GM21576 (cell line): Measurements from ENCODE around the gene ENOX1.

ENCODE experiments used
- ATAC-seq: cut with Tn5 transposase; IDR thresholded peaks from one replicate; pipeline ENCODE4 v1.9.1; 2021; ENCODE audit warnings: mild to moderate bottlenecking, moderate library complexity; ENCODE audit not compliant: unreplicated experiment

ENOX1 gene

DNA sequence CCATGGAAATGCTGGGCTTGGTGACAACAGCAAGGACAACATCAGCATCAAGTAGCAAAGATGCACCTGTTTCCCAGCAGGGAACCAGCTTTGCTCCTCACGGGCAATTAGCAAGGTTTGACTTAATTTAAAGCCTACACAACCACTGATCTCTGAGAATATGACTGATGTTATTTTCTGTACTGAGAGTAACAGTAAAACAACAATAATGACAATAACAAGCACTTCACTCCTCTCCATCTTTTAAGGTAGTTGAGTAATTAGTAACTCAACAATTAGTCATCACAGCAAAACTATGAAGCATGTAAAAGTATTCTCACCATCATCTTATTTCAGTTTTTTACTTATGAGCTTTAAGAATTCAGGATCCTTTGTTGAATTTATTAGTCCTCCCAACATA lies 37.3 kb downstream of the ENOX1 start:
- ATAC-seq, result no peak

DNA sequence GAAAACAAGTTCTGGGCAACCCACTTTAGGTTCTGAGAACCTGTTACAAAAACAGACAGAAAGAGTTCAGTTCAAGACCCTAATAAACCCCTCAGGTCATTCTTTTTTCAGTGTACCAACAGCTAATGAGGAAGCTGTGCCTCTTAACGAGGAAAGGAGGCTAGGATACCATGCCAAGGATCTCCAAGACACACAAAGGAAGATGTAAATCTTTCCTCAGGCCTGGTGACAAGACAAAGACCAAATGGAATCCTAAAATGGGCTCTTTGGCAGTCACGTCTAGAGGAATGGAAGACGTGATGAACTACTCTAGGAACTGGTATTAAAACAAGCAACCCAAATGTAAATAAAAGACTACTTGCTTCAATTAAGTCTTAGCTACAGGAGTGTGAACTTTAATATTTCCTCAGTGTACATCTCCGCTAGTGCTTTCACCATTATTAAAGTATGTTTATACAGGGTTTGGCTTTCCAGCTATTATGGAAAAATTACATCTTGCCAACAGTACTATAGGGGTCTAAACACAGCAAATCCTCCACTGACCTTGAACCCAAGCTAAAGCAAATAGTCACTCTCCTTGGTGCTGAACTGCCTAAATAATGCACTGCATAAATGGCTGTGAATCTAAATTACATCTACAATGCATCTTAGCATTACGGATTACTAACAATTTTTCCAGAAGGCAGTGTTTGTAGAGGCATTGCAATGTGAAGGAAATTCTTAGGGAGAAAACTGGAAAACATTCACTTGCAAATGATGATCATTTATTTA lies 42.3 kb downstream of the ENOX1 start:
- ATAC-seq, result no peak

DNA sequence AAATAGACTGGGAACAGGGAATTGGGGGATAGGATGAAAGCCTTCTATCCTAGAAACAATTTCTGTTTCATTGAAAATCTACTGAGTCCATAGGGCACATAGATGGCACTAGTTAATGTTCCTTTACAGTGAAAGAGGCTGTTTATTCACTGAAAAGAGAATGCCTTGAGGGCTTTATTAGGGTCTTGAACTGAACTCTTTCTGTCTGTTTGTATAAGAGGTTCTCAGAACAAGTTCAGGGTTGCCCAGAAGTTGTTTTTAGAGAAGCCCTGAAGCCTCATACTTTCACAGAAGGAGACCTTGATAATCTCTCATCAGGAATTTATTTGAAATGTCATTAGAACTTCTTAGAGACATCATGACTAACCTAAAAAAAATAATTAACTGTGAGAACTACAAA lies 43.9 kb downstream of the ENOX1 start:
- no peak for ATAC-seq

DNA sequence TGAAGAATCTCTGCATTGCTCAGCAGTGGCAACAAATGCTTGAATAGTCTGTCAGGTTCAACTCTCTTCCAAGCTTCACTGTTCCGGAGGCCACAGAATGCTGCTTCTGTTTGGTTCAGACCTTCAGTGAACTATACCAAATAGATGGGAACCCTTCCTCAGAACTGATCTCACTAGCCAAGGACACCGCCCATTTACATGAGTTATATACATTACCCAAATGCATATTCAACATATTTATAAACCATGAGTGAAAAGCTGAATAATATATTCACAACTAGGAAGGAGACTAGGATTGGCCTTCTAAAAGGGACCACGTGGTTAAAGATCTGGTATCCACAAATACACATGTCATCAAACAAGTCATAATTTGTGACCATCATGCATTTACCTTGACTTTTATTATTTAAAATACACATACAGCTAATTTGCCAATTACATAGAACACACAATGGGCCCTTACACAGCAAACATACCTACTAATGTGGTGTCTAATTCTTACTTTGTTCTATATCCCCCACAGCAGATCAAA lies 49.3 kb downstream of the ENOX1 start:
- ATAC-seq, result no peak

DNA sequence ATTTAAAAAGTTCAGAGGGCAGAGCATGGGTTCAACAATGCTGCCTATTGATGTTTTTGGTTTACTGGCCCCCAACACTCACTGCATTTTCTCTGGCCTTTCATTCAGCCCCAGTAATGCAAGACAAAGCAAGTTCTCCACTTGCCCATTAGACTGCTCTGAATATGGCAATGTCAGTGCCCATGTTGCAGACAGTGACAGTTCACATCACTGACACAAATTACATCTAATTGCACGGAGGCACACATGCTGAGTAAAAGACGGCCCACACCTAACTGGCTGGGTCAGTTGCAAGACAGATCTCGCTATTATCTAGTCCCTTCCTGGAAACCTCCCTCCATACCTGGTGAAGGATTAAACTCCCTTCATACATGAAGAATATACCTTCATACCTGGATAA lies 54.0 kb downstream of the ENOX1 start:
- ATAC-seq, result no peak

DNA sequence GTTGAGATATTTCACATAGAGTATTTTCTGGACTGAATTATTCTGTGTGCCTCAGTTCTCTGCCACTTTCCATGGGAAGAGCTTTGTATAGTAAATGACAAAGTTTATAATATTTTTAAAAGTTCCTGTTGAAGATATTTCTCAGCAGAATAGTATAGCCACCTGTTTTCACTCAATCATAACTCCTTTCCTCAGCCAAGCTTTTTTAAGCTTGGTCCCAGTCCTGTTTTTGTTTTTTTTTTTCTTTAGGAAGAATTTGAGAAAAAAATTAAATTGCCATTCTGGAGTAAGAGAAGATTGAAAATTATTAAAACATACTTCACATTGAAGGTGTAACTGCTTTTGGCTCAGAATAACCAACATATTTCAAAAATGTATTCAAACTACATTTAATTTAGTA lies 55.5 kb downstream of the ENOX1 start:
- no peak for ATAC-seq

DNA sequence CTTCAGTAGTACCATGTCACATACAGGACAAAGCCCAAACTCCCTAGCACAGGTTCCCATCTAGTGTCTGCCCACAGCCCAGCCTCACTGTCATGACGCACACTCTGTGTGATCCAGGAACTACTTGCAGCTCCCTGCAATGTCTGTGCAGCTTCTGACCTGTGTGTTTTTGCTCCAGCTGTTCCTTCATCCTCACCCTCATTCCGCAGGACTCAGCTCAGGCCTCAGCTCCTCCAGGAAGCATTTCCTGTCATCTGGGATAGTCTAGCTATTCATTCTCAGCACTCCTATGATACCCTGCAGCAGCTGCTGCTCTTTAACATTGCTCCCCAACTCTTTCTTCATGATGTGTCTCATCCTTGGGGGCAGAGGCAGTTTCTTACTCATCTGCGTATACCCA lies 56.1 kb downstream of the ENOX1 start:
- no peak for ATAC-seq

DNA sequence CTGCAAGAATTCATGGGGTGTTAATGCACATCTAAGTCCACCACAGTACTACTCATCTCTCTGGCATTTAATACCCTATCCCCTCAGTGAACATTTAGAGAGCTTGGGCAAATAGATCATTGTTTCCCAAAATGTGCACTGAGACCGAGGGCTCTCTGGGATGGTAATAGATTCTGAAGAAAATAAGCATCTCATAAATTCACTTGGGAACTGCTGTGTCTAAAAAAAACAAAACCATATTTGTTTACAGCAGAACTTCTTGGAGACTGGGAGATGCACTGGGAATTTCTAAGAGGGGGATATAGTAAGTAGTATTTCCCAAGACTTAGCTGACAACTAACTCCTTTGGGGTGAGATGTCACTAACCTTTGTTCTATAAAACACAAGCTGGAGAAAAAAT lies 58.4 kb downstream of the ENOX1 start:
- ATAC-seq, result no peak

DNA sequence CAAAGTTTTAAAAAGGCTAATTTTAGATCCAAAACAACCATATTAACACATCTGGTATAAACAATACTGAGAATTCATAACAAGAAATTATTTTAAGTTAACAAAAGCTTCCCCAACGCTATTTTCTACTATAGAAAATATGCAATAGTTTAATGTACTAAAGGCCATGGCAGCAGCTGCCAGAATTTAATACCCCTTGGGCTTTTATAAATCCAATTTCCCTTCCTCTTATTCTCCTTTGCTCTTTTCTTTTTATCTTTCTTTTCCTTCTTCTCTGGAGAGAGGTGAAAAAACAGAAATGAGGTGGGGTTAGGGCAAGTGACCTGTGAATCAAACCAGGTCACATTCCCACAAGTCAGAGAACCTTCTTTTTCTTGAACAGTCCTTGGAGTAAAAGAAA lies 58.9 kb downstream of the ENOX1 start:
- ATAC-seq, result no peak

DNA sequence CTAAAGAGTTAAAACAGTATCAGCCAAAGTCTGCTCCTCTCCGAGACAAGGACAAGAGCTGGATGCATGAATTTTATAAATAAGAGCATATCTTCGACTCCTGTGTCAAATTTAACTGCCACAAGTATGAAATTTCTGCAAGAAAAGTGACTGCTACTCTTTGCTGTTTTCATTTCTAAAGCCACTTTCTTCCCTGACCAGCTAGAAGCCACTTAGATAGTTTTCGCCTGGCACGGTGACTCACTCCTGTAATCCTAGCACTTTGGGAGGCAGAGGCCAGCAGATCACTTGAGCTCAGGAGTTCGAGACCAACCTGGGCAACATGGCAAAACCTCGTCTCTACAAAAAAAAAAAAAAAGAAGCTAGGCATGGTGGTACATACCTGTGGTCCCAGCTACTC lies 61.3 kb downstream of the ENOX1 start:
- no peak for ATAC-seq

DNA sequence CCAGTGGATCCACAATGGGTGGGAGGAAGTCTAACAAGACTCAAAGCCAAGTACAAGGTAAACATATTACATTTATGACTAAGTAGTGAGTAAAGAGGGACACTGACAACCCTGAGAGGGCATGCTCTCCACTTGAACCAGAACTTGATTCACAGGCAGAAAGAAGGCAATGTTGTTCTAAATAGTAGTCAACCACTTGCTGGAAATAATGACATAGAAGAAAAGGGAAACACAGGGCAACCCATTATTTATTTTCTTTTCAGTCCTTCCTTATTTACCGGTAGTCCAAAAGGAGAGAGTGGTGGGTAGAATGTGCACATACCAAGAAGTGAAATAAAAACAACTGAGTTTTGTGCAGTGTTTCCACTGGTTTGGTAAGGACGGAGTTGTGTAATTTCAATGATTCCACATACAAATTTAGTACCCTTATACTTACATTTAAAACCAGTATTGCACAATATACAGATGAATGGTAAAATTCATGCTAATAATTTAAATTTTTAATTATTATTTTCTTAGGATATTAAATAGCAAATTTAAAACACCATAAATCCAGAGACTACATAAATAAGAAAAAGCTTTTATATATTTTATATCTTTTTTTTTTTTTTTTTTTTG lies 65.9 kb downstream of the ENOX1 start:
- no peak for ATAC-seq

DNA sequence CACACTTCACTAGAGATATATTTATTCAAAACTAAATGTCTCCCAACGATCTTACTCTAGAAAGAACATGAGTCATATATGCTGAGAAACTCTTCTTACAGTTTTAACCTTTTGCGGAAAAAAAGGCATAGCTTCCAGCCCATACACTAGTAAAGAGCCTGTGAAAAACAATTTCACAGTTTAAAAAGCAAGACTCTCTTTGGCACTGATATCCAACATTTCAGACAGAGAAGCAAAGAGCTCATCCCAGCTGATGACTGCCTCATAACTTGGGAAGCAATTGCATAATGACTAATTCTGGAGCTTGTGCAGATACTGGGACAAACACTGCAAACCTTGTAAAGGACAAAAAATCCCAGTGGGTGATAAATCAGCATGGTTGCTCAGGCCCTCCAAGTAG lies 88.0 kb downstream of the ENOX1 start:
- ATAC-seq, result no peak

DNA sequence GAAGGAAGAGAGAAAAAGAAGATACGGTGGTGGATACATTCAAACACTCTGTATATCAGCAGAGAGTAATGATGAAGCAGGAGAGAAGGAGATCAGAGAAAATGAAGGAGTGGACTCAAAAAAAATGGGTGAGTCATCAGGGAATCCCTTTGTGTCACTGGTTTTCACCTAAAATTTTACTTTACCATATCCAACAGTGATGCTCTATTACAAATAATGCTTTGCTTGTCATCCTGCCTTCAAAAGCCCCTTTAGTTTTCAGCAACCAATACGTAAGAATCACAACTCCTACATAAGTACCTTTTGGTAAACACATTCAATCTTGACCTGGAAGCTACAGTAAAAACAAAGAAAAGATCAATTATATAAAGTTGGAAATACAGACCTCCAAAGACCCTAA lies 88.8 kb downstream of the ENOX1 start:
- ATAC-seq, result no peak

DNA sequence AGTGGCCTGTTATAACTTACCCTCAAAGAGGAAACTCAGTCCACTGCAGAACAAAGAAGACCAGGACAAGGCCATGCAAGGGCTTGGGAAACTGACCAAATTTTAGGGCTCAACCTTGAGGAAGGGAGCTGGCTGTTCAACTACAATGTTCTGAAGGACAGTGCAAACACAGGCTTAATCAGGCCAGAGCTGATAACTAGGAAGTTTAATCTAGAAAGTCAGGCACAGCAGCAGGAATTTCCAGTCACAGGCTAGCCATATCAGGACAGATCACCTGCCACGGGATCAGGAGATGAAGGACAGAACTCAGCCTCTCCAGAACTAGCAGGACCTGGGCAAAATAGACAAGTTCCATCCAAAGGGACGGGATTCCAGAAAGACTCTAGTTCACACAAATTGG lies 89.4 kb downstream of the ENOX1 start:
- ATAC-seq, result no peak

DNA sequence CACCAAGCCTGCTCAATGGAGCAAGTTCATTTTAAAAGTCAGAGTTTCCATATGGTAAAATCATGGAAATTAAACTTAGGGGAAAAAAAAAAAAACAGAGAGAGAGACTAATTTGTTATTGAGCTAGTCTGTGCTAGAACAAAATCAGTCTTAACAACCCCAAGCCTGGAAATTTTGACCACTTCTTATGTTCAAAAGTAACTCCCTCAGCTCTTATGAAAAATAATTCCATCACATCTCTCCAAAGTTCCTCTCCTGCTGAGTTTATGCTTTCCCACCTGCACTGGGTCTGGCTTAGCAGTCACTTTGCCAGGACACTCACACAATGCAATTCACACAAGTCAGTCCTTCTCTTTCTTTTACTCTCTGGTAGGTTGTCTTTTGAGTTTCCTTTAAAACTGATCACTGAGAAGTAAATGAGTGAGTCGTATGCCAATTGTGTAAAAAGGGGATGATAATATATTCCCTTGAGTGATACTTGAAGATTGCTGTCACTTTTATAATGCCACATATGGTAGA lies 92.6 kb downstream of the ENOX1 start:
- no peak for ATAC-seq

DNA sequence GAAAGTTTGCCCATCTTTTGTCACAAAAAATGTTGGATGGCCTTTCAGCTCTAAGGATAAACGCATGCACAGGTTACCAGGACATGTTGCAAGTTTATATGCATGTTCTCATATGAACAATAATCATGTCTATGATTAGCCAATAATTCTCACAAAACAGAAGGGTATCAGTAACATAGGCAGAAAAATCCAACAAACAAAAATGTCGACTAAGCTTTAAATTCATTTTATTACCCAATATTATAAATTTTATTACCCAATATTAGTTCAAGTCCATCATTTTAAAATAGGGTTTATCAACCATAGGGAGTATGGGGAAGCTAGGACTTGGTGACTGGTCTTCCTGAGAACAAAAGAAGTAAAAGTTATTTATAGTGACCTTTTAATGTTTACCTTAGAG lies 93.1 kb downstream of the ENOX1 start:
- ATAC-seq, result no peak

DNA sequence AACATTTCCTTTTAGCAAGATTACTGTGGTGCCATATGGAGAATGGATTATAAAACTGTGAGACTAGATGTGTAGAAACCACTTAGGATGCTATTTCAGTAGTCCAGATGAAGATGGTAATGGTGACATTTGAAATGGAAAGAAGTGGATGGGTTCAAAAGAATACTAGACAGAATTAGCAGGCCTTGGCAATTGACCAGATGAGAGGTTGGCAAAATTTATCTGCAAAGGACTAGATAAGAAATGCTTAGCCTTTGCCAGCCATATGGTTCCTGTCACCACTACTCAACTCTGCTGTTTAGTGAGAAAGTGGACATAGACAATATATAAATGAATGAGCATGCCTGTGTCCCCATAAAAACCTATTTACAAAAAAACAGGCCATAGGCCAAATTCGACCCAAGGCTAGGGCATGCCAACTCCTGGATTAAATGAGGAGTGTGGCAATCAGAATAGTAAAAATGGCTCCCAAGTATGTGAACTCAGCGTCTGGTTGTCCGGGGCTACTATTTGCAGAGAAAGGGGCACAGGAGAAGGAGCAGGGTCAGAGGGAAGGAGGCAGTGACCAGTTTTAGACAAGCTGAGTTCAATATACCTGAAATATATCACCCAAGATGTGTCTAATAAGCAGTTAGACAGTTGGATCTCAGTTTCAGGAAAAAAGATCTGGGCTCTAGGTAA lies 98.4 kb downstream of the ENOX1 start:
- no peak for ATAC-seq

DNA sequence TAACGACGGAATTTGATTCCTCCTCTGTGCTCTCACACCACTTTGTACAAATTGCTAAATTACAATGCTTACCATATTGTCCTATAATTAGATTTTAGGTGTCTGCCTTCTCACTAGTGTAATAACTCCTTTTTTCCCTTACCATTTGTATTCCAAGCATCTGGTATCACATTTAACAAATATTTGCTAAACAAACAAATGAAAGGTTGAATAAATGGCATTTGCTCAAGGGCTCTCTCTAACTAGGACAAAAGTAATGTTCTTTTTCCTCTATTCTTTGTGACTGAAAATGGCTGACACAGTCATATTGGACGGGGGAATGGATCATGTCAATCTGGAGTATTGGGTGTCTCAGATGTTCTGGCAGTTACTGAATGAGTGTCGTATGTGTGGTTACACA lies 99.7 kb downstream of the ENOX1 start:
- no peak for ATAC-seq

DNA sequence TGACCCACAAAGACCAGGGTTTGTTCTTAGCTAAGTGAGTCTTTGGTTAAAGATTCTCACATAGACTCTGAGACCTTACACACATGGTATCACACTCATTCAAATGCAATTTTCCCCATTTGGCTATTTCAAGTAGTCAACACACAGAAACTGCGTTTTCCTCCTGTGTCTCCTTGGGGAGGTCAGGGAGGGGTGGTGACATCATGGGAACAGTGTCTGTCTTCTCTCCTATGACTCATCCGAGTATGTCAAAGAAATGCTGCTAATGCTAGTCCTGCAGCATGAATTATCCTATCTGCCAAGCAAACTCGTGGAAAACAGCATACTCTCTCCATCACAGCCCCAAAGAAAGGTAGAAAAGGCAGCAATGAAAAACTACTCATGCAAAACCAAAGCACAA lies 100.2 kb downstream of the ENOX1 start:
- no peak for ATAC-seq

DNA sequence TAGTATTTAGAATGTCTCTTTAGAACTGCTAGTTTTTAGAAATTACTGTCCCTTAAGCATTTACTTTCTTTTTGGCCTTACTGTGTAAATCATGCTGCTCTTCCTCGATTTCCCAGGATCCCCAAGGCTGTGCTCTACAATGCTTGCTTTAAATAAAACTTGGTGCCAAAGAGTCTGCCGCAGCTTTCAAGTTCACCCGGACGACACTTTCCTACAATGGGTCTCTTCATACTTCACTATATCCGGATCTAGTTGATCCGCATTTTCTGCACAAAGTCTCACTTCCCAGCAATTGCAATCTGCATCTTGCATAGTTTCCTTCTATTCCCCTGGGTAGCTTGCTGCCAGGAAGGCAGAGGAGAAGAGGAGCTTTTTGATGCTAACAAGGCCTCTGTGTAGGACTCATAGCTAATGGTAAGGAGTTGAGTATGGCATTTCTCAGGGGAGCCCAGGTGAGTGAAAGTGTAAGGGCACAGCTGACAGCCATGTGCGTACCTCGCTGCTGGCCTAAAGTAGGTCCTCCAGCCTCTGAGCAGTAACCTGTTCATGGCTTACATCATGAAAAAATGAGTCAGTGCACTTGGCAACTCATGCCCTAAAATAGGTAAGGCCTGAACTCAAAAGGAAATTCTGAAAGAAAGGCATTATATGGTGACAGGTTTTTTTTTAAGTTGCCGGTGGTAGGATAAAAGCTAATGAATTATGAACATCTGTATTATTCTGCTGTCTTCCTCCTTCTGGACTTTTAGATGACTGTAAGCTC lies 101.6 kb downstream of the ENOX1 start:
- ATAC-seq, result no peak

DNA sequence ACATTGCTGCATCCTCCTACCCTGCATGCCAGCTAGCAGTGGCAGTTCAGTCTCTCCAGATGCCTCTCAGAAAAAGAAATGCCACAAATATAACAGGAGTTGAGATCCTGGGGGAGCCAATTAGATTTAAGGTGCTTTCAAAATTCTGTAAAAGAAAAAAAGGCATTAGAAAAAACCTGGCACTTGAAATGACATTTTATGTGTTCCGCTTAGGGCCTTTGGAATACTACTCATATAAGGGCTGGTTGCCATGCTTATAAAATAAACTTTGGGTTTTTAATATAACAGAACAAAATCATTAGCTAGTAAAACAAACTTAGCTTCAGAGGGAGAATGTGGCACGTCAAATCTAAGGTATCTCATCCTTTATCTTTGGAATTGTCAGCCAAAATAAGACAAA lies 104.1 kb downstream of the ENOX1 start:
- ATAC-seq, result no peak
